GM18520 (cell line): ENCODE results near the gene LDB2.

Experiments used
- ATAC-seq: cut with Tn5 transposase; IDR thresholded peaks from one replicate; pipeline ENCODE4 v1.9.1; 2021; ENCODE audit not compliant: unreplicated experiment

LDB2 gene

GRCh38 chr4:16809064-16809463 is 89.4 kb downstream of the LDB2 start:
- ATAC-seq: no peak

DNA sequence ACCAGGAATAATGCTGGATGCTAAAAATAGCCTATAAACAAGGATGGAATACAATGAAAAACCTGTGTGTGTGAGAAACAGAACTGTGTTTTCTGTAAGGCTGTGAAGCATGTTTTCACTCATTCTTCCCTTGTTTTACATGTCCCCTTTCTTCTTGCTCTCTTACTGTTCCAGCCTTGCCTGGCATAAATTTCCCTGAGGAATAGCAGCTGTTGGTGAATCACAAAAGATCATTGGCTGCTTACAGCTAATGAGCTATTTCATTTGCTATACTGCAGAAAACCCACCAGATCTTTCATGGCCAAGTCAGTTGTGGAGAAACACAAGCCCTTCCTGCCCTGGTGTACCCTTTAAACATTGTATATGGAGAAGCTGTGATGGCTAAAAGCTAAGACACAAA is 91.1 kb downstream of the LDB2 start:
- no peak for ATAC-seq

DNA sequence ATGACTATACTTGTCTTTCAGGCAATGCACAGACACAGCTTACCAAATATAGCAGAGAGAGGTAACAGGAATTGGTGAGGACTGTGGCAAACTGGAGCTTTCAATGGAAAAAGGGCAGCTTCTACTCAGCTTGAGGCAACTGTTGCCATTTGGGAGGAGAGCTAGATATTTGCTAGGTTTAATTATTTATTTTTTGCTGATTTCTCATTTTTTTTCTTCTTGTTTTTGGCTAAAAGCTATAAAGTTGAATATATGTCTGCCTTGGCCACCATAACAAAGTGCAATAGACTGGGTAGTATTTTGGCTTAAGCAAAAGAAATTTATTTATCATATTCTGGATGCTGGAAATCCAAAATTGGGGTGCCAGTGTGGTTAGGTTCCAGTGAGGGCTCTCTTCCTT is 93.9 kb downstream of the LDB2 start:
- ATAC-seq: no peak

DNA sequence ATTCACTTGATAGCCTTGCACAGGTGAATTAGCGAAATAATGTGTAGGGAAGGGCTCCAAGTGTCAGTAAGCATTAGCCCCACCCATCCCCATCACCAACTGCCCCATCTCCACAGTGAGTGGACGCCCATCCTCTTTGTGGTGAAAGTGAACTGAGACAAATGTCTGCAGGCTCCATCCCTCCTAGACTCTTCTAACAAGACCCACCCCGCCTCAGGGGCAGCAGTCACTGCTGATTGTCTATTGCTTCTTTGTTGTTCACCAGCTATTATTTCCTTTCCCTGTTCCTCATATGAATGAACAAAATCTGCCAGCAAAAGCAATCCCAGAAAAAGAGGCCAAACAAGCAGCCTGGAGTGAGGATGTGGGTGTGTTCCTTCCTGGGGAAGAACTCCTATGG is 96.4 kb downstream of the LDB2 start:
- no peak for ATAC-seq

DNA sequence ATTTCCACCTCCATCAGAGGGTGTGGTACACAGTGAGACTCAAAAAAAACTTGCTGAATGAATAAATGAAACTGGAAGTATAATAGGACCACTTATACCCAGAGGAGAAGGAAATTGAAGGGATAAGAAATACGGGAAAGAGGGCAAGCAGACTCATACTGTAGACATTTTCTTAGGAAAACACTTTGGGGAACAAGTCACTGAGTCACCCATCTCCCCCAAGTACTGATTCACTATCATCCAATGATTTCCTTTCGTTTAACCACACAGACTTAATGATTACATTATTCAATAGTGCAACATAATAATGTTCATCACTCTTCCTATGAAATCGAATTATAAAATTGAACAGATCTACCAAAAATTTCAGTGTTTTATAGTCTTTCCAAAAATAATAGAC is 97.1 kb downstream of the LDB2 start:
- ATAC-seq: no peak

DNA sequence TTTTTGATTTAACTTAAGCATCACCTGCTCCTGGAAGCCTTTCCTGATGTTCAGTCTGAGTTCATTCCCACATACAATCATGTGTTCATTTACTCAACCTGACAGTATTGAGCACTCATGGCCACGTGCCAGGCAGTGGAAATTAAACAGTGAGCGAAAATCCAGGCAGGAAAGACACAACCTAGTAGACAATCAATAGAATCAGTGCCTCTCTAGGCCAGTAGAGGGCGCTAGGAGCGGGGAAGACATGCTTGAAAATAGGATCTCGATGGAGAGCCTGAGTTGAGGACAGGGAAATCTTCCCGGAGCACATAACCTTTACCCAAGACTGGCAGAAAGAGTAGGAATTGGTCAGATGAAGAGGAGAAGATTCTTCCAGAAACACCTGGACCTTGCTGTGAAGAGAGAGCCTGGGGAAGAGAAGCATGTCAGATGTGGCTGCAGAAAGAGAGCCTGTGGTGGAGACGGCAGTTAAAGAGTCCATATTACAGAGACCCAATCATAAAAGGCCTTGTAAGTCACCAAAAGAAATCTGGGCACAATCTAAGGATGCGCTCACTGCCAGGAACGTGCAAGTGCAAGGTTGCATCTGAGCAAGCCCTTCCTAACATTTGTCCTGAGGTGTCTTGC is 103.5 kb downstream of the LDB2 start:
- ATAC-seq: no peak

DNA sequence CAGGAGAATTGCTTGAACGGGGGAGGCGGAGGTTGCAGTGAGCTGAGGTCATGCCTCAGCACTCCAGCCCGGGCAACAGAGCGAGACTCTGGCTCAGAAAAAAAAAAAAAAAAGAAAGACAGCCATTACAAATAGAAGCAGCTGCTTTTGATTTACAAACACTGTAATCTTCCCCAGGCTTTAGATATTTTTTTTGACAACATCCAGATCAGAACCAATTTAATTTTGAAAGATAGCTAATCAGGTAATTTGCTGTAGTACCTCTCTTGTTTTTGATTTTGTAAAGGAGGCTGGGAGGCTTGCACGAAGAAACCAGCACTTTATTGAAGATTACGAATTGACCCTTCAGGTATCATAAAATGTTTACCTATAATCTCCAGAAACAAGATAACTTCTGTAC is 107.0 kb downstream of the LDB2 start:
- no peak for ATAC-seq

- ATAC-seq: no peak
Measured at GRCh38 chr4:16790508-16790907, 107.9 kb downstream of the LDB2 start.

GRCh38 chr4:16788868-16789267 is 109.6 kb downstream of the LDB2 start:
- no peak for ATAC-seq

GRCh38 chr4:16785793-16786527 is 112.5 kb downstream of the LDB2 start:
- no peak for ATAC-seq

DNA sequence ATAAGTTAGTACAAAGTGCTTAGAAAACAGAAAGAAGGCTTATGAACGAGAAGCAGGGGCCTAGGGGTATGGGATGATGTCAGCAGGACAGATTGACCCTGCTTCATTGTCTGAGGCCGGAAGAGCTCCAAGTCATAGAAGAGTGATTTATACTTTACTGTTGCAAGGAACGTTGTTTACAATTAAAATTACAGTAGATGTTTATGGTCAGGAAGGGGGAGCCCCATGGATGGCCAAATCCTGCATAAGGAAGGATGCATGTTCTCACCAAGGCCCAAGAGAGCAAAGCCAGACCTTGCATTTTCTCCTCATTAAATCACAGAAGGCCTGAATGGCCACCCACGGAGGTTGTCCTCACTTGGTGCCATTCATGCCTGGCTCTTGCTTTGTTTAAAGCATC is 115.3 kb downstream of the LDB2 start:
- ATAC-seq: no peak

DNA sequence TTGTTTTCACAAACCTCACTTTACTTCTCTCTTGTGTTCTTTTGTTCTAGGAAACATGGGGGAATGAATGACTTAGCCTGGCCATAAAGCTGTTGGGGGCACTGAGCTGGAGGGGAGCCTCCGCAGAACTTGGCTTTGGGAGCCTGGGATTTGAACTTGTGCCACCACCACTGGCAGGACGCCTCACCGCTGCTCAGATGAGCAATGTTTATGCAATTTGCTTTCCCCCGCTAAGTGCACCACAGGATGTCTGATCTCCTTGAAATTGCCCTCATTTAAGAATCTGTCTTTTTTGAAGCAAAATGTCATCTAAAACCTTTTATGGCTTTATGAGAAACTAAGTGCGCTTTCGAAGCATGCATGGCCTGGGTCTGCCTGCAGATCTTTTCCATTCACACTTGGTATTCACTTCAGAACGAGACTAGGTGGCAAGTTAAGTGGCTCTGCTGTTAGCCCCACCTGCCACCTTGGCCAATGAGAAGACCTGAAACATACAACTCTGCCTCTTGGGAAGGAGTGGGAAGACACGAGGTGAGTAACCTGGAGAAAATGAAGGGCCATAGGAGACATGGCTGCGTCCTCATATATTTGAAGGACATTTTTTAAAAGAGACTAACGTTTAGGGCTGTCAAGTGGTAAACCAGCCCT is 119.3 kb downstream of the LDB2 start:
- ATAC-seq: no peak

DNA sequence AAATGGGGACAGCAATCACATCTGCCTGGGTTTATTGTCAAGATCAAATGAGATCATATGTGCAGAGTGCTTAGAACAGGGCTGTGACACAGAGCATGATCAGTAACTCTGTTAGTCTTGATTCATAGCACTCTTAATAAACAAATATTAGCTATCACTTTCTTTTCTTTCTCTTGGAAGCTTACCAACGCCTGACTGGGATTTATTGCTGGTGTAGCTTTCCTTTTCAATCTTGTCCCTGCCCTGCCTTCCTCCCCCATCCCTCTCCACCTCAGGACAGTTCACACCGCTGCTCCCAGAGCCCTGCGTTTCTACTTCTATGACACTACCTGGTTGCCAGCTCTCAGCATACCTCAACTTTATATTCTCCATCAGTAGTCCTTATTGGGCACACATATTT is 120.7 kb downstream of the LDB2 start:
- ATAC-seq: no peak

DNA sequence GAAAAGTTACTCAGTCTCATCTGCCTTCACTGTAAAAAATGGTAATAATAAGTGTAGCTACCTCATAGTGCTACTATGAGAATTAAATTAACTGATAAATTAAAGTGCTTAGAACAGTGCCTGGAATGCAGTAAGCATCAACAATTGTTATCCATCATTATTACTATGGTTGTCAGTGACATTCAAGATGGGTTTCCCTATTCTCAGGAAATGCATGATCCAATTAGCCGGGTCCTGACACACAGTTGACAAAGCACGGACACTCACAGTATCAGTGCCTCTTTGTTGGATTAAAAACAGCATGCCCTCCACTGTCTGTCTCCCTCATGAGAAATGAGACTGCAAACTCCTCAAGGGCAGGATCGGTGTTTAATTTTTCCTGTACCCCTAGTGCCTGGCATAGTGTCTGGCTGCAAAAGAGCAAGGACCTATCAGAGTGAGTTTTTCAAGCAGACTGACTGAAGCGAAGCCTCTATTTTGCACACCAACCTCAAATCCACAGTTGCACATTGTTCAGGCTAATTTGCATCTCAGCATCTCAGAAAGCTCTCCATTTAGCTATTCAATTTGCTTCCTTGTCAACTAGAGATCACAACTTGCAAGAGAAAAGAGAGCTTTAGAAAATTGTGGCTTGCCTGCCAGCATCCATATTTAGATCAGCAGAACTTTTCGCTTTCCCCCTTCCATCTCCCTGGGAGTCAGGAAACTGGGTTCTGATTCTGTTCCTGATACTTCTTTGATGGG is 122.9 kb downstream of the LDB2 start:
- no peak for ATAC-seq

- ATAC-seq: no peak
Measured at GRCh38 chr4:16772366-16772850, 126.0 kb downstream of the LDB2 start.

DNA sequence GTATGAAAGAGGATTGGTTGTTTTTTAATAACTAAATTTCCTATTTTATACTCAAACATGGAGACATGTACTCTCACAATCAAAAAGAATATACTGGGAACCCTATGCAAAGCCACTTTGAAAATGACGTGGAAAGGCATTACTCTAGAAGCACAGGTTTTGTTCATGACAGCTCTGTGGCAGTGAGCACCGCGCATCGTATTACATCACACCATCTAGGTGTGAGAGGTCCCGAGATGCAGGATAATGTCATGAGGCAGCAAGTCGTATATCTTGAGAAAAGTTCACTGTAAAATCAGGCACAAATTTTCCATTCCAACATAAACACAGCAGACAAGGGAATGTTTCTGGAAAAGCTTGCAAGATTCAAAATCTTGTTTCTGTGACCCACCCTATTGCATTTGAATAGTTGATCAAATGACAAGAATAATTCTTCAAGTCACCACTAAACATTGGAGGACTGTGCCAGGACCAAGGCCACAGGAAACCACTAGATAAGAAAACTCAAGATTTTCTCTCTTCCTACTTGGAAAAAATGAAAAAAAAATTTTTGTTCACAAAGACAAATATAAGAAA is 127.6 kb downstream of the LDB2 start:
- no peak for ATAC-seq

DNA sequence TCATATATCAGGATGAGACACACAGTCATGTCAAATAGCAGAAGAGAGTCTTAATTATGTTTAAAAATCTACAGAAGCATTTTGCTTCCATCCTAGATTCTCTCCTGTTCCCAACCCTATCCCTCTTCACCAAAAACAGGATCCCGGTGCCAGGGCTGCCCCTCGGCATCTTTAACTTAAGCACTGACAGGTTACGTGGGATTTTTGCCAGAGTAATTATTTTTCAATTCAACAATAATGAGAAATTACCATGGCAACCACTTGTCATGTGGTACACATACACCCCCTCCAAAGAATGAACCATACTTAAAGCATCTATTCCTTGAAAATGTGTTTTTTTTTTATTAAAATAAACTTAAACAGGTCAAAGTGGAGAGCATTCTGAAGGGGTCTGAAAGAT is 130.6 kb downstream of the LDB2 start:
- no peak for ATAC-seq

DNA sequence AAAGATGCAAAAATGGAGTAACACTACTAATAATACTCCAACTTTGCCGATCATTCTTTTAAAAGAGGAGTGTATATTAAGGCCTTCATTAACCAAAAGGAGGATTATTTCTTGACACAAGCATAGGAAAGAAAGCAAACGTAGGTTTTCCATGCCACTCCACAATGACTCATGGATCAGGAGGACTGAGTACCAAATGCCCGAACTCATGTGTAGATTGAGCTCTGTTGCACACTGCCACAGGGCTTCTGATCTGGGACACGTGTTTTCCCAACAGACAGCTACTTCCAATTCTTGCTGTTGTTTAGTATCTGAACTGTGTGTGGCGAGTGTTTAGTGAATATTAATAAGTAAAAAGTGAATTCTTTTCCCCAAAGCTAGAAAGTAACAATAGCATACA is 131.2 kb downstream of the LDB2 start:
- no peak for ATAC-seq

GRCh38 chr4:16765546-16765945 is 132.9 kb downstream of the LDB2 start:
- ATAC-seq: no peak

DNA sequence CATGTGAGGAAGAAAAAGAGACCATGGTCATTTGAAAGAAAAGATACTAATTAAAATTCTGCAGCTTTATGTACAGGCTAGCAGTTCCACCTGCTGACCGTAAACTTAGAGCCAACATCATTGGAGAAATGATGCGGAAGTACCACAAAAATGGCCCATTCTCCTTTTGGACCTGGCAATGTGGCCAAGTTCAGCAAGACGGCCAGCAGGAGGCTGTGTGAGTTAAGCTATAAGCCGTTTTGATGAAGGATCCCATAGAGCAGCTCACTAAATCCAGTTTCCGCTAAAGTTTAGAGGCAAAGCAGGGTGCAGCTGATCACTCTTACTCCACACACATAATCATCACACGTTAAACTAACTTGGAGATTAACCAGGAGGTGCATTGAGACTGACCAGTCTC is 133.8 kb downstream of the LDB2 start:
- no peak for ATAC-seq
